ENCODE data around the gene TANGO2.
A peak's percentile ranks its signal among the peaks of the same experiment; 100 is the strongest.
"Not testable (repeated sequence)": the region's sequence is repeated elsewhere in the genome, so short reads cannot be mapped to it uniquely, and the experiment has no call there.

The TANGO2 gene

DNA sequence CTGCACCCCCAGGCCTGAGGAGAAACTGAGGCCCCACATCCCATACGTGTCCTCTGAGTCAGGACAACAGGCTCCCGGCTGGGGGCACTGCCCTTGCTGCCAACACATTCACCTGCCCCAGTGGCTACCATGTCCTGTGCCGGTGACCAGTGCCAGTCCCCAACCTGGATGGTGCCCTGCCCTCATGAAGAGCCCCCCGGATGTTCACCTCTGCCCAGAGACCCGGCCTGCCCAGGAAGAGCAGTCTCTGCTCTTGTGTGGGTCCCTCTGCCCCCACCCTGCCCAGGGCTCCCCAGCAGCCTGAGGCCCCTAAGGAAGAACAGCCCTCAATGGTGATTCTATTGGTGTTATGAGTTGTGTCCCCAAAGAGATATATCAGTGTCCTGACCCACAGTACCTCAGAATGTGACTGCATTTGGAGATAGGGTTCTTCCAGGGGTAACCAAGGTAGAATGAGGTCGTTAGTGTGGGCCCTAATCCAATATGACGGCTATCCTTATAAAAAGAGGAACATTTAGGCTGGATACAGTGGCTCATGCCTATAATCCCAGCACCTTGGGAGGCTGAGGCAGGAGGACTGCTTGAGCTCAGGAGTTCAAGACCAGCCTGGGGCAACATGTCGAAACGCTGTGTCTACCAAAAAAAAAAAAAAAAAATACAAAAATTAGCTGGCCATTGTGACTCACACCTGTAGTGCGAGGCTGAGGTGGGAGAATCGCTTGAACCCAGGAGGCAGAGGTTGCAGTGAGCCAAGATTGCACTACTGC, 45.9 kb downstream of the TANGO2 start:
- no CpG with 5 or more reads among the region's 11 CpGs for WGBS (ENCODE audit: insufficient coverage, insufficient read length)
- Histone ChIP-seq H3K4me3 (ENCODE audit: low read length) (no peak overlapping the region), H3K36me3 (ENCODE audit: control insufficient read depth, insufficient read depth, low read length) (no peaks in the 10 kb centered on the region), H3K9me3 (ENCODE audit: control insufficient read depth, insufficient read depth, low read length) (no peaks in the 10 kb centered on the region), H3K4me1 (ENCODE audit: control insufficient read depth, insufficient read depth, low read length) (no peaks in the 10 kb centered on the region), H3K27ac (ENCODE audit: low read length) (no peak overlapping the region), H3K27me3 (ENCODE audit: control insufficient read depth, insufficient read depth, low read length) (no peaks in the 10 kb centered on the region)
- no peak for DNase-seq (ENCODE audit: low read depth, low spot score)

DNA sequence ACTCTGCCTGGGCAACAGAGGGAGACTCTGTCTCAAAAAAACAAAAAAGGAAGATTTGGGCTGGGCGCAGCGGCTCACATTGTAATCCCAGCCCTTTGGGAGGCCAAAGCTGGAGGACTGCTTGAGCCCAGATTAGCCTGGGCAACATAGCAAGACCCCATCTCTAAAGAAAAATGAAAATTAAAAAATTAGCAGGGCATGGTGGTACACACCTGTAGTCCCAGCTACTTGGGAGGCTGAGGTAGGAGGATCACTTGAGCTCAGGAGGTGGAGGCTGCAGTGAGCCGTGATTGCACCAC, 46.4 kb downstream of the TANGO2 start:
- not testable (repeated sequence) for DNase-seq (ENCODE audit: low read depth, low spot score); H3K36me3 ChIP-seq (ENCODE audit: control insufficient read depth, insufficient read depth, low read length); H3K9me3 ChIP-seq (ENCODE audit: control insufficient read depth, insufficient read depth, low read length); H3K4me3 ChIP-seq (ENCODE audit: low read length); H3K27me3 ChIP-seq (ENCODE audit: control insufficient read depth, insufficient read depth, low read length); H3K4me1 ChIP-seq (ENCODE audit: control insufficient read depth, insufficient read depth, low read length); H3K27ac ChIP-seq (ENCODE audit: low read length)
- WGBS (ENCODE audit: insufficient coverage, insufficient read length) = no CpG with 5 or more reads among the region's 3 CpGs

DNA sequence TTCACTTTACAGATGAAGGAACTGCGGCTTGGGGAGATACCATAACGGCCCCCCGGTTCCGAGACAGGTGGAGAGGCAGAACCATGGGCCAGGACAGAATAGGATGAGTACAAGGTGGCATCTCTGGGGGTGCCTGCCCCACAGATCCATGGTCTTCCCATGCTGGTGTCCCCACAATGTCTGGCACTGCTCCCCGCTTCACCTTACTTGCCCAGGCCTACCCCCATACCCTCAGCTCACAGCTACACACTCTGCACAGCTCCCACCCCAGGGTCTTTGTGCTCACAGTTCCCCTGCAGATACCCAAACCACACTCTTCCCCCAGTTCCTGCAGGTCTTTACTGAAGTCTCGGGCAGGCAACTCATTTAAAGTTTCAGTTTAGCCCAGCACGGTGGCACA, 47.7 kb downstream of the TANGO2 start:
- no peak overlapping the region for H3K27ac ChIP-seq (ENCODE audit: low read length)
- no peaks in the 10 kb centered on the region for H3K9me3 ChIP-seq (ENCODE audit: control insufficient read depth, insufficient read depth, low read length)
- H3K27me3 ChIP-seq (ENCODE audit: control insufficient read depth, insufficient read depth, low read length) = no peaks in the 10 kb centered on the region
- no peak overlapping the region for H3K4me3 ChIP-seq (ENCODE audit: low read length)
- H3K4me1 ChIP-seq (ENCODE audit: control insufficient read depth, insufficient read depth, low read length) = no peaks in the 10 kb centered on the region
- WGBS (ENCODE audit: insufficient coverage, insufficient read length) = no CpG with 5 or more reads among the region's 7 CpGs
- no peaks in the 10 kb centered on the region for H3K36me3 ChIP-seq (ENCODE audit: control insufficient read depth, insufficient read depth, low read length)
- DNase-seq (ENCODE audit: low read depth, low spot score) = no peak

DNA sequence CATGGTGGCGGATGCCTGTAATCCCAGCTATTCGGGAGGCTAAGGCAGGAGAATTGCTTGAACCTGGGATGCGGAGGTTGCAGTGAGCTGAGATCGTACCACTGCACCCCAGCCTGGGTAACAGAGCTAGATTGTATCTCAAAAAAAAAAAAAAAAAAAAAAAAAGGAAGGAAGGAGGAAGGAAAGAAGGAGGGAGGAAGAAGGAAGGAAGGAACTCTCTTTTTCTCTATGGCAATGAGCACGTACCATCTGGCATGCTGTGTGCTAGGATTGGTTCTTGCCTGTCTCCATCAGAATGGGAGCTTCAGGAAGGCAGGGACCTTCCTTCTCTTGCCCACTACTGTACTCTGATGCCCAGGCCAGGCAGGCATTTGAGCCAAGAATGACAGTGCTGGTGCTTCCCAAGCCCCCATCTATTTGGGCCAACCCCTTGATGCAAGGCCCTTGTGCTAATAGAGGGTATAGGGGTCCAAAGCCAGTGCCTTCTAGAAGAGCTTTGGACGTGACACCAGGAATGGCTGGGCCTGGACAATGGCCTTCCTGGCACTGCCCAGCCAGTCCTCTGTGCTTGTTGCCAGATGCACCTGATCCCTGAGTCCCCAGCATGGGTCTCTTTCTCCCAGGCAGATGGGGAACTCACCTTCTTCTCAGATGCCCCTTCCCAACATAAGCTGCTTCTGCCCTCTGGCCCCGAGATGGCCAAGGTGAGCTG, 48.6 kb downstream of the TANGO2 start:
- WGBS (ENCODE audit: insufficient coverage, insufficient read length) = no CpG with 5 or more reads among the region's 7 CpGs
- Histone ChIP-seq H3K27ac (ENCODE audit: low read length) (no peak overlapping the region), H3K9me3 (ENCODE audit: control insufficient read depth, insufficient read depth, low read length) (no peaks in the 10 kb centered on the region), H3K4me3 (ENCODE audit: low read length) (no peak overlapping the region), H3K36me3 (ENCODE audit: control insufficient read depth, insufficient read depth, low read length) (no peaks in the 10 kb centered on the region), H3K4me1 (ENCODE audit: control insufficient read depth, insufficient read depth, low read length) (no peaks in the 10 kb centered on the region), H3K27me3 (ENCODE audit: control insufficient read depth, insufficient read depth, low read length) (no peaks in the 10 kb centered on the region)
- DNase-seq (ENCODE audit: low read depth, low spot score) = no peak

DNA sequence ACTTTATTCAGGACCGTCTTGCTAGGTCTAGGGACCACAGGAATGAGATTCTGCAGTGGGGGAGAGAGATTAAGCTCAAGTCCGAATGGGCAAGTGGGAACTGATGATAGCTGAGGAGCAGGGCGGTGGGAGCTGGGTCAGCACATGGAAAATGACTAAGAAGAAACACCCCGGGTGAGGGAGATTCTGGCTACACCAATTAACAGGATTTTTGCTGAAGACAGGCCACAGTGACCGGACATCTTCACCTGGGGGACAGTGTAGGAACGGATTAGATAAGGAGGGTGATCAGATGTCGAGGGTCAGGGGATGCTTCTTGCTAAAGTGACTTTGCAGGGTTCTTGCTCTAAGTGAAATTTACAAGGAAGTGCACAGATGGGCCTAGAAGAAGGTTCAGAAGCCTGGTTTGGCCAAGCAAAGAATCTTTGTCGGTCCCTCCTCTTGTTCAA, 50.6 kb downstream of the TANGO2 start:
- no peaks in the 10 kb centered on the region for H3K36me3 ChIP-seq (ENCODE audit: control insufficient read depth, insufficient read depth, low read length)
- H3K27me3 ChIP-seq (ENCODE audit: control insufficient read depth, insufficient read depth, low read length) = no peaks in the 10 kb centered on the region
- H3K4me1 ChIP-seq (ENCODE audit: control insufficient read depth, insufficient read depth, low read length) = no peaks in the 10 kb centered on the region
- no CpG with 5 or more reads among the region's 8 CpGs for WGBS (ENCODE audit: insufficient coverage, insufficient read length)
- H3K4me3 ChIP-seq (ENCODE audit: low read length) = no peak overlapping the region
- no peak overlapping the region for H3K27ac ChIP-seq (ENCODE audit: low read length)
- DNase-seq (ENCODE audit: low read depth, low spot score) = no peak
- no peaks in the 10 kb centered on the region for H3K9me3 ChIP-seq (ENCODE audit: control insufficient read depth, insufficient read depth, low read length)

DNA sequence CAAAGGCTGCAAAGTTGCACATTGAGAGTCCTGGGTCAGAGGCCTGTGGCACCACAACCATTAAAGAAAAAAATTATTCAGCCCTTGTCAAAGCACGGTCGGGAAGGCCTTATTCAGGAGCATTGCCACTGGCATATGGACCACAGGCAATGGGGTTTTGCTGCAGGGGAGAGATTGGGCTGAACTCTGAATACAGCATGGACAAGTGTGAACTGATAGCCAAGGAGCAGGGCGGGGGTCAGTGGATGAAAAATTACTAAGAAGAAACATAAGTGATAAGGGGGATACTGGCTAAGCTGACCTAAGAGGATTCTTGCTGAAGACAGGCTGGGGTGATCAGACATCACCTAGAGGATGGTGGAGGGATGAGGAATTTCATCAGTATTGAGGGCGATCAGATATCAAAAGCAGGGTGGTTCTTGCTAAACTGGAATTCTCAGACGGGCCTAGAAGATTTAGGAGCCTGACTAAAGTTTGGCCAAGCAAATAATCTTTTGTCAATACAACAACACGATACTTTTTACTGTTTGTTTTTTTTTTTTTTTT, 55.8 kb downstream of the TANGO2 start:
- Histone ChIP-seq H3K27ac (ENCODE audit: low read length) (no peak overlapping the region), H3K36me3 (ENCODE audit: control insufficient read depth, insufficient read depth, low read length) (no peaks in the 10 kb centered on the region), H3K27me3 (ENCODE audit: control insufficient read depth, insufficient read depth, low read length) (no peaks in the 10 kb centered on the region), H3K4me3 (ENCODE audit: low read length) (no peak overlapping the region), H3K9me3 (ENCODE audit: control insufficient read depth, insufficient read depth, low read length) (no peaks in the 10 kb centered on the region), H3K4me1 (ENCODE audit: control insufficient read depth, insufficient read depth, low read length) (no peaks in the 10 kb centered on the region; the same call in 1 of the 2 replicates)
- WGBS (ENCODE audit: insufficient coverage, insufficient read length) = no CpG with 5 or more reads among the region's 6 CpGs
- DNase-seq (ENCODE audit: low read depth, low spot score) = no peak

DNA sequence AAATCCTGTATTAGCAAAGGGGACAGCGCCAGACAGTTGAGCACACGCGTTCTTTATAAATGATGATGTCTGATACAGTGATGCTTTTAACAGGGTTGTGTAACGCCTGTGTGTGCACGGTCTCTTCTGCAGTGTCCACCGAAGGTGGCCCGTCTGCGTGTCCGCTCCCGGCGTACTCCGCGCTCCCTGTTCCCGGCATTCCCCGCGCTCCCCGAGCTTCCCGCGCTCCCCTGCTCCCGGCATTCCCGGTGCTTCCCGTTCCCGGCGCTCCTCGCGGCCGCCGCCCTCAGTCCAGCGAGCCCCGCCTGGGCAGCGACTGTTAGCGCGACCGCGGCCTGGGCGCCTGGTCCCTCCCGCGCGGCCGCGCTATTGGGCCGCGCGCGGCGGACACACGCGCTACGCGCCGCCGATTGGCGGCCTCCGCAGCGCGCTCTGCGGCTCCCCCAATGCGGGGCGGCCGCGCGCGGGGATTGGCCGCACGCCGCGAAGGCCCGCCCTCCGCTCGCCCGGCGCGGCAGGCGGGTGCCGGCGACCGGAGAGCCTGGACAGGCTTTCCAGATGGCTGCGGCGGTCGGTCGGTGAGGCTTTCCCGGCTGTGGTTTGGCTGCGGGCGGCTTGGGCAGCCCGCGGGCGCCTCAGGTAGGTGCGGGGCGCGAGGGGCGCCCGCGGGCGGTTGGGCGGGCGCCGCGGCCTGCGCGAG, 59.0 kb downstream of the TANGO2 start, which contains the start of gene DGCR8:
TSS of gene DGCR8 (plus strand) at position 497 of the 700 bp plus-strand sequence. CDS start 5,723 bp downstream, outside the sequence.
- no peaks in the 10 kb centered on the region for H3K9me3 ChIP-seq (ENCODE audit: control insufficient read depth, insufficient read depth, low read length)
- no peaks in the 10 kb centered on the region for H3K36me3 ChIP-seq (ENCODE audit: control insufficient read depth, insufficient read depth, low read length)
- peaks cover 1% of the 10 kb centered on the region; the same call in 1 of the 2 replicates for H3K4me1 ChIP-seq (ENCODE audit: control insufficient read depth, insufficient read depth, low read length)
- H3K27me3 ChIP-seq (ENCODE audit: control insufficient read depth, insufficient read depth, low read length) = no peaks in the 10 kb centered on the region
- no peak within 1 kb of the TSS for H3K27ac ChIP-seq (ENCODE audit: low read length)
- peak; percentile 83 for DNase-seq (ENCODE audit: low read depth, low spot score)
- H3K4me3 ChIP-seq (ENCODE audit: low read length) = peak within 1 kb of the TSS; percentile 82; the same call in 1 of the 2 replicates
- no CpG with 5 or more reads among the region's 100 CpGs for WGBS (ENCODE audit: insufficient coverage, insufficient read length)

DNA sequence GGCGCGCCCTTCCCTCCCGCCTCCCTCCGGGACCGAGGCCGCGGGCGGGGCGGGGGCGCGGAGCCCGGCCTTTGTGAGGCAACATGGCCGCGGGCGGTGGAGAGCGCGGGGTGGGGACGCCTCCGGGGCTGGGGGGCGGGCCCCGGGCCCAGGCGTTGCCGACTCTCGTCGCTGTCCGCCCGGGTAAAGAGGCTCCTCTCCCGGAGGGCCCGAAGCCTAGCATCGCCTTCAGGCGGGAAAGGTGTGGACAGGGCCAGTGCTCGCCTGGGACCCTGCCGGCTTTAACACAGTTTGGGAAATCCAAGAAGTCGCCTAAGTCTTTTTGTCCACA, 59.5 kb downstream of the TANGO2 start:
- no peak for DNase-seq (ENCODE audit: low read depth, low spot score)
- WGBS (ENCODE audit: insufficient coverage, insufficient read length) = no CpG with 5 or more reads among the region's 34 CpGs
- Histone ChIP-seq H3K9me3 (ENCODE audit: control insufficient read depth, insufficient read depth, low read length) (no peaks in the 10 kb centered on the region), H3K36me3 (ENCODE audit: control insufficient read depth, insufficient read depth, low read length) (no peaks in the 10 kb centered on the region), H3K4me1 (ENCODE audit: control insufficient read depth, insufficient read depth, low read length) (peaks cover 1% of the 10 kb centered on the region; the same call in 1 of the 2 replicates), H3K4me3 (ENCODE audit: low read length) (peak overlapping the region; percentile 82; the same call in 1 of the 2 replicates), H3K27me3 (ENCODE audit: control insufficient read depth, insufficient read depth, low read length) (no peaks in the 10 kb centered on the region), H3K27ac (ENCODE audit: low read length) (no peak overlapping the region)

DNA sequence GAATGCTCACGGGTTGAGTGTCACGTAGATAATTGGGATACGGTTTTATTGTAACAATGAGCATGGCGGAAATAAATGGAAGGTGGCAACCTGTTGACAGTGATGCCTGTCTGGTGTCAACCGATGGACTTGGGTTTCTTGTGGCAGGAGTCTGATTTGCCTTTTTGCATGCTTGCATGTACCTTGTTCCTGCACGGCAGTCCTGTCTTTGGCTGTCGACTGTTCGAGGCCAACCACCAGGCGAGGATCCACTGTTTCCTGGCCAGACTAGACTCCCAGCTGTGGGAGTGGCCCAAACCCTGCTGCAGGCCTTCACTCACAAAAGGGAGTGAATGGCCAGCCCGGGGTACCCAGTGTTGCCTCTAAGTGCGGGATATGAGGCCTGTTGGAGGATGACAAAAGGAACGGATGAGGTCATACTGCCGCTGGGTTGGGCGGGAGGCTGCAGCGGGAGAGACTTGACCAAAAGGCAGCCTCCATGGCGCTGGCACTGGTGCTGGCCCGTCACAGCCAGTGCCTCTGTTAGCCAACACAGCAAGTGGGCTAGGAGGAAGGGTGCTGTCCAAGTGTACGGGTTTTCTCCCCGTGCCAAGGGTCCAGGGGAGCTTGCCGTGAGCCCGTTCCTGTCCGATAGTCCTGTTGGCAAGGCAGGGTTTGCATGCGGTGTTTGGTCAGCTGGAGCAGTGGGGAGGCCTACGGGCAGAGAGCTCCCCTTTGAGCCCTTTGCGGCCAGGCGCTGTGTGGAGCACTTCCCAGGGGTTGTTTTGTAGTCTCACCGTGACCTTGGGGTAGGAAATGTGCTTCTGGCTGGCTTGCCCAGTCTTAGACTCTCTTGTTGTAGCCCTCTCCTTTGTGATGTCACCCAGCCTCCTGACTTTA, 60.1 kb downstream of the TANGO2 start:
- DNase-seq (ENCODE audit: low read depth, low spot score) = no peak
- Histone ChIP-seq H3K4me1 (ENCODE audit: control insufficient read depth, insufficient read depth, low read length) (peaks cover 1% of the 10 kb centered on the region; the same call in 1 of the 2 replicates), H3K9me3 (ENCODE audit: control insufficient read depth, insufficient read depth, low read length) (no peaks in the 10 kb centered on the region), H3K36me3 (ENCODE audit: control insufficient read depth, insufficient read depth, low read length) (peaks cover 4% of the 10 kb centered on the region; the same call in 1 of the 2 replicates), H3K27ac (ENCODE audit: low read length) (no peak overlapping the region), H3K4me3 (ENCODE audit: low read length) (peak overlapping the region; percentile 82; the same call in 1 of the 2 replicates), H3K27me3 (ENCODE audit: control insufficient read depth, insufficient read depth, low read length) (no peaks in the 10 kb centered on the region)
- WGBS (ENCODE audit: insufficient coverage, insufficient read length) = no CpG with 5 or more reads among the region's 27 CpGs
